ENCODE data around the gene PBRM1. TPM values are rescaled to one million over a fixed set of nuclear protein-coding genes. Genes with fewer than 3 reads are reported as not detected.

PBRM1 gene
- total and polyA plus RNA-seq, 2 donors (not counting 3 experiments of a cell fraction or from before 2014, with no cell fraction given) = 26.7 to 87.1 TPM

GRCh38 chr3:52670621-52671521, 14.8 kb downstream of the PBRM1 start:
- peak overlapping the region; percentile 63 for H3K9ac ChIP-seq (replicated peaks; ENCODE audit: extremely low read depth, insufficient read depth, low read length)
- no peaks in the 10 kb centered on the region for H4K20me1 ChIP-seq (replicated peaks; ENCODE audit: control insufficient read depth, extremely low read depth, insufficient read depth, low read length)
- H3K27ac ChIP-seq (ENCODE audit: insufficient read depth, low read depth, low read length) = peak overlapping the region; percentile 88
- H3K79me2 ChIP-seq (ENCODE audit: control insufficient read depth, insufficient read depth, low read length) = peaks cover 27% of the 10 kb centered on the region
- no peaks in the 10 kb centered on the region for H3K9me3 ChIP-seq (replicated peaks; ENCODE audit: control insufficient read depth, insufficient read depth, low read length)
- CTCF ChIA-PET = interaction anchor here (0.7 kb wide), 2 partner anchors 11 to 54 kb away, joined by 3 read pairs; no protein-coding TSS in a partner anchor
- TF ChIP-seq MAX (IDR thresholded peaks at IDR 0.05; ENCODE audit: insufficient read depth, insufficient read length) (no peak), JUN (IDR thresholded peaks at IDR 0.05; ENCODE audit: borderline replicate concordance, insufficient read depth, insufficient read length, low read depth) (peak; percentile 95), POLR2AphosphoS5 (IDR thresholded peaks at IDR 0.05; ENCODE audit: insufficient read depth, low read depth, low read length) (peak; percentile 75), FOS (IDR thresholded peaks at IDR 0.05; ENCODE audit: borderline replicate concordance, insufficient read depth, low read length) (peak; percentile 96)
- no peaks in the 10 kb centered on the region for H3K9me1 ChIP-seq (replicated peaks; ENCODE audit: control insufficient read depth, extremely low read depth, insufficient read depth, low read length)
- dilution Hi-C loops (cut with MboI; ENCODE audit: extremely low pct_ligation_motif_present, low sequenced_read_pairs) (no loop called here), intact Hi-C loops (cut with micrococcal nuclease) (loop anchor here (2.0 kb wide), 1 partner anchor 14 kb away; the partner anchor contains the start of gene PBRM1)
- no peak overlapping the region for H2AFZ ChIP-seq (ENCODE audit: low read depth, low read length)
- FAIRE-seq (peak; percentile 98), DNase-seq (ENCODE audit: low read depth, low spot score) (peak; percentile 95)
- POLR2A ChIA-PET = interaction anchor here (0.7 kb wide), 1 partner anchor 35 kb away, joined by 3 read pairs; the partner anchor contains the start of gene GLT8D1
- H3K27me3 ChIP-seq (ENCODE audit: control insufficient read depth in 2 of 2, insufficient read depth in 2 of 2, low read length in 2 of 2) = no peaks in the 10 kb centered on the region
- H3K4me2 ChIP-seq (ENCODE audit: insufficient read depth, low read length) = peak overlapping the region; percentile 51
- H3K4me1 ChIP-seq (ENCODE audit: control insufficient read depth, extremely low read depth, insufficient read depth, low read length) = peaks cover 21% of the 10 kb centered on the region
- H3K4me3 ChIP-seq (replicated peaks in 1 of 3; ENCODE audit: insufficient read depth in 1 of 3, low read depth in 1 of 3, low read length in 3 of 3) = no peak overlapping the region
- peaks cover 7 to 17% of the 10 kb centered on the region in 2 experiments for H3K36me3 ChIP-seq (ENCODE audit: control insufficient read depth in 2 of 2, extremely low read depth in 1 of 2, insufficient read depth in 2 of 2, low read length in 2 of 2)
- TSS peak; percentile 67 for BruUV-seq (replicated peaks)

- H4K20me1 ChIP-seq (replicated peaks; ENCODE audit: control insufficient read depth, extremely low read depth, insufficient read depth, low read length) = no peaks in the 10 kb centered on the region
- no peak overlapping the region for H3K4me3 ChIP-seq (replicated peaks in 1 of 3; ENCODE audit: insufficient read depth in 1 of 3, low read depth in 1 of 3, low read length in 3 of 3)
- H3K9me1 ChIP-seq (replicated peaks; ENCODE audit: control insufficient read depth, extremely low read depth, insufficient read depth, low read length) = no peaks in the 10 kb centered on the region
- no peak for FAIRE-seq
- no peaks in the 10 kb centered on the region for H3K9me3 ChIP-seq (replicated peaks; ENCODE audit: control insufficient read depth, insufficient read depth, low read length)
- dilution Hi-C loops (cut with MboI; ENCODE audit: extremely low pct_ligation_motif_present, low sequenced_read_pairs) = no loop called here
- intact Hi-C loops (cut with micrococcal nuclease) = no loop called here
- H3K27ac ChIP-seq (ENCODE audit: insufficient read depth, low read depth, low read length) = no peak overlapping the region
- TF ChIP-seq CTCF (IDR thresholded peaks at IDR 0.05; ENCODE audit: extremely low read depth in 1 of 2, insufficient read depth in 1 of 2, low read depth in 1 of 2, low read length in 2 of 2) (no peak), EZH2 (IDR thresholded peaks at IDR 0.05; ENCODE audit: borderline replicate concordance, low read depth, low read length, severe bottlenecking) (no peak), POLR2A (IDR thresholded peaks at IDR 0.05; ENCODE audit: low read depth, low read length) (no peak), FOS (IDR thresholded peaks at IDR 0.05; ENCODE audit: borderline replicate concordance, insufficient read depth, low read length) (no peak), MAX (IDR thresholded peaks at IDR 0.05; ENCODE audit: insufficient read depth, insufficient read length) (no peak), GATA2 (IDR thresholded peaks at IDR 0.05; ENCODE audit: insufficient read depth, insufficient read length, low read depth, low read length) (no peak)
- no TSS peak for BruUV-seq (replicated peaks)
- CTCF ChIA-PET = interaction anchor here (1.8 kb wide), 1 partner anchor 9 kb away, joined by 4 read pairs; no protein-coding TSS in a partner anchor
- peaks cover 14 to 23% of the 10 kb centered on the region in 2 experiments for H3K36me3 ChIP-seq (ENCODE audit: control insufficient read depth in 2 of 2, extremely low read depth in 1 of 2, insufficient read depth in 2 of 2, low read length in 2 of 2)
- POLR2A ChIA-PET = interaction anchor here (0.6 to 0.7 kb wide), 2 partner anchors 36 to 112 kb away, joined by 5 to 6 read pairs; no protein-coding TSS in a partner anchor
- H3K79me2 ChIP-seq (ENCODE audit: control insufficient read depth, insufficient read depth, low read length) = peaks cover 1% of the 10 kb centered on the region
- H3K27me3 ChIP-seq (ENCODE audit: control insufficient read depth in 2 of 2, insufficient read depth in 2 of 2, low read length in 2 of 2) = no peaks in the 10 kb centered on the region
- no peak overlapping the region for H3K4me2 ChIP-seq (ENCODE audit: insufficient read depth, low read length)
- no peak overlapping the region for H3K9ac ChIP-seq (replicated peaks; ENCODE audit: extremely low read depth, insufficient read depth, low read length)
- peaks cover 6% of the 10 kb centered on the region for H3K4me1 ChIP-seq (ENCODE audit: control insufficient read depth, extremely low read depth, insufficient read depth, low read length)
- no peak for DNase-seq (ENCODE audit: low read depth, low spot score)
- no peak overlapping the region for H2AFZ ChIP-seq (ENCODE audit: low read depth, low read length)
Measured at GRCh38 chr3:52663098-52663497, 22.6 kb downstream of the PBRM1 start.
